SK-N-SH (cell line): Measurements from ENCODE around the gene MAGEB4. TPM values are rescaled to one million over a fixed set of nuclear protein-coding genes. Genes with fewer than 3 reads are reported as not detected.
A peak's percentile ranks its signal among the peaks of the same experiment; 100 is the strongest.

Experiments used
- CTCF ChIA-PET: fragments of 300-600, 350-600 bp; formaldehyde crosslinking; extraction: SDS; loops from one replicate; lab custom pipeline; 2021; lab: Yijun Ruan, JAX
- POLR2A ChIA-PET: fragments of 350-600 bp; sonication (Branson Sonifier 250); formaldehyde crosslinking; extraction: SDS; loops from one replicate; lab custom pipeline; 2020; ENCODE audit warnings: antibody characterized with exemption, inconsistent platforms; lab: Yijun Ruan, JAX
- DNase-seq: peaks from one replicate; pipeline ENCODE4 v3.0.0; 2012
- H2AFZ ChIP-seq: fragments of 200-600 bp; sonication (generic); 2 replicates; pipeline ENCODE4 v1.8.1; 2016; ENCODE audit warnings: antibody characterized with exemption, mild to moderate bottlenecking, low read depth
- H3F3A ChIP-seq: fragments of 200-600 bp; sonication (generic); replicated peaks from 2 replicates; pipeline ENCODE3; 2016; ENCODE audit warnings: antibody characterized with exemption, mild to moderate bottlenecking; ENCODE audit not compliant: insufficient read depth
- H3K27ac ChIP-seq, 2 experiments: fragments of 200-500 bp in 1 of 2; fragments of 200-600 bp in 1 of 2; sonication (Bioruptor generic) in 1 of 2; sonication (generic), shearing (Covaris generic) in 1 of 2; 2 replicates each; pipeline versions ENCODE4 v1.5.1 to v1.6.1; 2014 to 2016; ENCODE audit warnings: low read depth in 2 of 2, inconsistent platforms in 1 of 2, low read length in 1 of 2, mild to moderate bottlenecking in 1 of 2, mixed read lengths in 1 of 2
- H3K27me3 ChIP-seq: fragments of 200-600 bp; sonication (generic), shearing (Covaris generic); 2 replicates; pipeline ENCODE4 v1.6.1; 2016; ENCODE audit warnings: mixed run types; ENCODE audit not compliant: insufficient read depth
- H3K36me3 ChIP-seq, 2 experiments: fragments of 200-500 bp in 1 of 2; fragments of 200-600 bp in 1 of 2; sonication (Bioruptor generic) in 1 of 2; sonication (generic) in 1 of 2; replicated peaks in 1 of 2; 2 replicates each; pipeline versions ENCODE3 to v1.5.1; 2014 to 2016; ENCODE audit warnings: low read length in 1 of 2, mild to moderate bottlenecking in 1 of 2; ENCODE audit not compliant: insufficient read depth in 2 of 2, control insufficient read depth in 1 of 2
- H3K4me1 ChIP-seq, 2 experiments: fragments of 200-500 bp in 1 of 2; fragments of 200-600 bp in 1 of 2; sonication (Bioruptor generic) in 1 of 2; sonication (generic), shearing (Covaris generic) in 1 of 2; 2 replicates each; pipeline versions ENCODE4 v1.5.1 to v1.6.1; 2014 to 2016; ENCODE audit warnings: low read depth in 1 of 2, low read length in 1 of 2, mixed run types in 1 of 2; ENCODE audit not compliant: insufficient read depth in 2 of 2, control insufficient read depth in 1 of 2
- H3K4me2 ChIP-seq: fragments of 200-600 bp; sonication (generic), shearing (Covaris generic); 2 replicates; pipeline ENCODE4 v1.6.1; 2017; ENCODE audit warnings: mixed run types
- H3K4me3 ChIP-seq, 2 experiments: fragments of 200-500 bp in 1 of 2; fragments of 200-600 bp in 1 of 2; sonication (Bioruptor generic) in 1 of 2; sonication (generic), shearing (Covaris generic) in 1 of 2; 2 replicates each; pipeline versions ENCODE4 v1.5.1 to v1.8.1; 2014 to 2016; ENCODE audit warnings: low read depth in 2 of 2, inconsistent platforms in 1 of 2, low read length in 1 of 2, mild to moderate bottlenecking in 1 of 2, mixed read lengths in 1 of 2, moderate library complexity in 1 of 2
- H3K79me2 ChIP-seq: fragments of 200-600 bp; sonication (generic); 2 replicates; pipeline ENCODE4 v1.8.1; 2017; ENCODE audit warnings: mild to moderate bottlenecking; ENCODE audit not compliant: insufficient read depth
- H3K9ac ChIP-seq: fragments of 200-600 bp; sonication (generic); 2 replicates; pipeline ENCODE4 v1.6.1; 2017; ENCODE audit warnings: mixed run types
- H3K9me2 ChIP-seq: fragments of 200-600 bp; sonication (generic); 2 replicates; pipeline ENCODE4 v1.6.1; 2017; ENCODE audit warnings: mixed run types
- H3K9me3 ChIP-seq: fragments of 200-600 bp; sonication (generic); 2 replicates; pipeline ENCODE4 v1.6.1; 2017; ENCODE audit warnings: mixed run types, mild to moderate bottlenecking, moderate library complexity
- H4K20me1 ChIP-seq: fragments of 200-600 bp; sonication (generic); 2 replicates; pipeline ENCODE4 v1.6.1; 2017; ENCODE audit warnings: mild to moderate bottlenecking, mixed run types; ENCODE audit not compliant: insufficient read depth
- CTCF ChIP-seq: fragments of 200-600 bp; sonication (generic); IDR thresholded peaks from 2 replicates; pipeline ENCODE4 v1.6.1; 2017; ENCODE audit warnings: antibody characterized with exemption, mild to moderate bottlenecking, moderate library complexity
- FOXJ3 ChIP-seq: sonication (generic); formaldehyde crosslinking; IDR thresholded peaks from 2 replicates; pipeline ENCODE4 v1.5.1; 2020; ENCODE audit warnings: mild to moderate bottlenecking, missing genetic modification reagents
- JUND ChIP-seq: IDR thresholded peaks from 2 replicates; pipeline ENCODE4 v1.4.0; 2012
- MXI1 ChIP-seq: IDR thresholded peaks from 2 replicates; pipeline ENCODE4 v1.6.1; 2012; ENCODE audit warnings: mild to moderate bottlenecking, low read depth, low read length, improper control_type of control experiment
- RCOR1 ChIP-seq: fragments of 150-350 bp; IDR thresholded peaks from 2 replicates; pipeline ENCODE4 v1.6.1; 2017; ENCODE audit warnings: antibody characterized with exemption, low read length
- REST ChIP-seq: IDR thresholded peaks from 2 replicates; pipeline ENCODE4 v1.6.1; 2012; ENCODE audit warnings: mild to moderate bottlenecking, low read depth, low read length, moderate library complexity
- WGBS: methylation state at CpG from one replicate; pipeline ENCODE4 v1.1.6; 2017; ENCODE audit warnings: low lambda C conversion rate; 5-methylcytosine and 5-hydroxymethylcytosine counted together
- polyA plus RNA-seq, 3 experiments: library from polyadenylated mRNA; depleted of rRNA; stranded (reverse); fragments of >200 nt; gene quantifications; 2 replicates each; pipeline ENCODE4 v1.2.3, GENCODE V29; 2012

The MAGEB4 gene
- polyA plus RNA-seq, 1 of the 3 experiments (the other 2 are of a cell fraction) = not detected

- H3K27ac ChIP-seq = no peak overlapping the region
- no peak for TF ChIP-seq MXI1
- peak; percentile 56 for TF ChIP-seq CTCF
- CTCF ChIA-PET = interaction anchor here (1.0 to 1.9 kb wide), 3 partner anchors 9 to 81 kb away, joined by 3 to 10 read pairs (median 3); no protein-coding TSS in a partner anchor
- POLR2A ChIA-PET = no interaction called here
- 4% methylated on average over 1 of the region's 1 CpG for WGBS
- no peaks in the 10 kb centered on the region for H3K4me1 ChIP-seq
- H4K20me1 ChIP-seq = no peaks in the 10 kb centered on the region
- no peak overlapping the region for H3K9ac ChIP-seq
- H3F3A ChIP-seq = no peaks in the 10 kb centered on the region
- H3K9me3 ChIP-seq = no peaks in the 10 kb centered on the region
- no peak overlapping the region for H2AFZ ChIP-seq
- no peaks in the 10 kb centered on the region for H3K79me2 ChIP-seq
- H3K4me2 ChIP-seq = no peak overlapping the region
- peak; percentile 32 for DNase-seq
- H3K27me3 ChIP-seq = peaks cover 12% of the 10 kb centered on the region; the same call in 1 of the 2 replicates
- no peaks in the 10 kb centered on the region for H3K9me2 ChIP-seq
- H3K4me3 ChIP-seq = no peak overlapping the region
- no peaks in the 10 kb centered on the region for H3K36me3 ChIP-seq
Measured at GRCh38 chrX:30196322-30196721, 45.5 kb upstream of the MAGEB4 start.

GRCh38 chrX:30212172-30212571, 29.6 kb upstream of the MAGEB4 start:
- Histone ChIP-seq H3K9me2 (no peaks in the 10 kb centered on the region), H3F3A (no peaks in the 10 kb centered on the region), H3K4me2 (no peak overlapping the region), H3K9ac (no peak overlapping the region), H3K36me3 (no peaks in the 10 kb centered on the region), H2AFZ (no peak overlapping the region), H3K79me2 (no peaks in the 10 kb centered on the region), H3K4me1 (no peaks in the 10 kb centered on the region), H3K4me3 (no peak overlapping the region), H3K9me3 (no peaks in the 10 kb centered on the region), H3K27me3 (peaks cover 4% of the 10 kb centered on the region; the same call in 1 of the 2 replicates), H4K20me1 (no peaks in the 10 kb centered on the region), H3K27ac (no peak overlapping the region)
- 9% methylated on average over 2 of the region's 2 CpGs for WGBS
- TF ChIP-seq FOXJ3 (CRISPR knock-in tag) (no peak), REST (no peak), CTCF (peak; percentile 21; the same call in 1 of the 2 replicates), JUND (no peak), RCOR1 (no peak)
- ChIA-PET CTCF (no interaction called here), POLR2A (no interaction called here)
- no peak for DNase-seq
